Testis (tissue), 2 donors: ENCODE results near the gene IL1RAP.

ENCODE experiments used
- POLR2A ChIP-seq: fragments of 450-650 bp; IDR thresholded peaks from one replicate; pipeline ENCODE4 v1.6.1; 2017; ENCODE audit warnings: antibody characterized with exemption, mild to moderate bottlenecking, moderate library complexity
- TF ChIP-seq, protein P1 (sequence below), 3 experiments: fragments of 450-650 bp in 2 of 3; fragments of 200-600 bp in 1 of 3; sonication (generic) in 1 of 3; IDR thresholded peaks; one replicate each; pipeline ENCODE4 v1.5.1; 2016 to 2019; ENCODE audit warnings: antibody characterized with exemption in 3 of 3, mild to moderate bottlenecking in 2 of 3, moderate library complexity in 1 of 3

DNA sequence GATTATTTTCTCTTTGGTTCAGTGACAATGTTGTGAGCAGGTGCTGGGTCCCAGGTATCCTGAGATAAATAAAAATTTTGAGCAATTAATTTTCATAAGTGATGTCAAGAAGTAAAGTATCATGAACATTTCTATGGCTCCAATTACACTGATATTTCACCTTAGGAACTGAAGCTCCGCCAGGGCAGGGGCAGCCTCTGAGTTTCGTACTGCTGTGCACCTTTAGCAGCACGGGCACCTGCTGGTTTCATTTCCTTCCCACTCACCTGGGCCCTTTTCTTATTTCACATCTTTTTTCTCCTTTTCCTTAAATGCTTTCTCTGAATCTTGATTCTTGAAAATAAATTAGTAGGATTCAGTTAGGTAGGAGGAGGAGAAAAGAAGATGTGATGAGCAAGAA lies 1.2 kb upstream of the IL1RAP start:
- TF ChIP-seq, protein P1, sequence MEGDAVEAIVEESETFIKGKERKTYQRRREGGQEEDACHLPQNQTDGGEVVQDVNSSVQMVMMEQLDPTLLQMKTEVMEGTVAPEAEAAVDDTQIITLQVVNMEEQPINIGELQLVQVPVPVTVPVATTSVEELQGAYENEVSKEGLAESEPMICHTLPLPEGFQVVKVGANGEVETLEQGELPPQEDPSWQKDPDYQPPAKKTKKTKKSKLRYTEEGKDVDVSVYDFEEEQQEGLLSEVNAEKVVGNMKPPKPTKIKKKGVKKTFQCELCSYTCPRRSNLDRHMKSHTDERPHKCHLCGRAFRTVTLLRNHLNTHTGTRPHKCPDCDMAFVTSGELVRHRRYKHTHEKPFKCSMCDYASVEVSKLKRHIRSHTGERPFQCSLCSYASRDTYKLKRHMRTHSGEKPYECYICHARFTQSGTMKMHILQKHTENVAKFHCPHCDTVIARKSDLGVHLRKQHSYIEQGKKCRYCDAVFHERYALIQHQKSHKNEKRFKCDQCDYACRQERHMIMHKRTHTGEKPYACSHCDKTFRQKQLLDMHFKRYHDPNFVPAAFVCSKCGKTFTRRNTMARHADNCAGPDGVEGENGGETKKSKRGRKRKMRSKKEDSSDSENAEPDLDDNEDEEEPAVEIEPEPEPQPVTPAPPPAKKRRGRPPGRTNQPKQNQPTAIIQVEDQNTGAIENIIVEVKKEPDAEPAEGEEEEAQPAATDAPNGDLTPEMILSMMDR (IDR thresholded peaks at IDR 0.05): no peak
- no peak for TF ChIP-seq POLR2A
